Measurements from ENCODE around the gene RNMT.
"Not testable (repeated sequence)": the region's sequence is repeated elsewhere in the genome, so short reads cannot be mapped to it uniquely, and the experiment has no call there.

Gene RNMT

GRCh38 chr18:13730481-13730880 lies 4.0 kb downstream of the RNMT start:
- ChIA-PET POLR2A (no interaction called here), CTCF (no interaction called here)
- no peak for DNase-seq (ENCODE audit: low read depth, low spot score)
- no peak overlapping the region for H3K4me3 ChIP-seq (ENCODE audit: low read depth, low read length)
- TF ChIP-seq, protein P1, sequence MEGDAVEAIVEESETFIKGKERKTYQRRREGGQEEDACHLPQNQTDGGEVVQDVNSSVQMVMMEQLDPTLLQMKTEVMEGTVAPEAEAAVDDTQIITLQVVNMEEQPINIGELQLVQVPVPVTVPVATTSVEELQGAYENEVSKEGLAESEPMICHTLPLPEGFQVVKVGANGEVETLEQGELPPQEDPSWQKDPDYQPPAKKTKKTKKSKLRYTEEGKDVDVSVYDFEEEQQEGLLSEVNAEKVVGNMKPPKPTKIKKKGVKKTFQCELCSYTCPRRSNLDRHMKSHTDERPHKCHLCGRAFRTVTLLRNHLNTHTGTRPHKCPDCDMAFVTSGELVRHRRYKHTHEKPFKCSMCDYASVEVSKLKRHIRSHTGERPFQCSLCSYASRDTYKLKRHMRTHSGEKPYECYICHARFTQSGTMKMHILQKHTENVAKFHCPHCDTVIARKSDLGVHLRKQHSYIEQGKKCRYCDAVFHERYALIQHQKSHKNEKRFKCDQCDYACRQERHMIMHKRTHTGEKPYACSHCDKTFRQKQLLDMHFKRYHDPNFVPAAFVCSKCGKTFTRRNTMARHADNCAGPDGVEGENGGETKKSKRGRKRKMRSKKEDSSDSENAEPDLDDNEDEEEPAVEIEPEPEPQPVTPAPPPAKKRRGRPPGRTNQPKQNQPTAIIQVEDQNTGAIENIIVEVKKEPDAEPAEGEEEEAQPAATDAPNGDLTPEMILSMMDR (IDR thresholded peaks at IDR 0.05; ENCODE audit: insufficient read depth, low read length, missing control alignments), result no peak

DNA sequence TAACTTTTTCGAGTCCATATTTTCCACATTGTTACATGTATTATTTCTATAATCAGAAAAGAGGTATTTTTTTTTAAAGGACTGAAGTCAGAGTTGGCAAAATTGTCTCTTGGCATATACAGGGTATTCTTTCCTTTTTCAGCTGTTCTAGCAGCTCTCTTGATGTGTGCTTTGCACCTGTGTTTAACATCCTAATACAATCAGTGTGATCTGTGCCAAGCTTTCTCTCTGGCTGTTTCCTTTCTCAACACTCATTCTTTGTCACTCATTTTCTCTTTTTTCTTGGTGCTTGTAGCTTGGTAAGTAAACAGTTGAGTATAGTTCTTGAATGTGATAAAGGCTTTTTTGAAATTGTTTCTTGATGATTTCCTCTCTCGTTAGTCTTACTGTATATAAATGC lies 9.2 kb downstream of the RNMT start:
- no peak overlapping the region for H3K4me3 ChIP-seq (ENCODE audit: low read depth, low read length)
- ChIA-PET CTCF (no interaction called here), POLR2A (interaction anchor here (1.3 kb wide), 1 partner anchor 9 kb away, joined by 5 read pairs; the partner anchor contains the start of genes FAM210A and RNMT)
- no peak for DNase-seq (ENCODE audit: low read depth, low spot score)
- TF ChIP-seq, protein P1 (IDR thresholded peaks at IDR 0.05; ENCODE audit: insufficient read depth, low read length, missing control alignments), result no peak

GRCh38 chr18:13745696-13746095 lies 19.2 kb downstream of the RNMT start:
- TF ChIP-seq, protein P1 (IDR thresholded peaks at IDR 0.05; ENCODE audit: insufficient read depth, low read length, missing control alignments), result no peak
- CTCF ChIA-PET, result interaction anchor here (1.3 kb wide), 1 partner anchor 19 kb away, joined by 3 read pairs; the partner anchor contains the start of genes FAM210A and RNMT
- DNase-seq (ENCODE audit: low read depth, low spot score), result no peak
- POLR2A ChIA-PET, result no interaction called here
- no peak overlapping the region for H3K4me3 ChIP-seq (ENCODE audit: low read depth, low read length)

DNA sequence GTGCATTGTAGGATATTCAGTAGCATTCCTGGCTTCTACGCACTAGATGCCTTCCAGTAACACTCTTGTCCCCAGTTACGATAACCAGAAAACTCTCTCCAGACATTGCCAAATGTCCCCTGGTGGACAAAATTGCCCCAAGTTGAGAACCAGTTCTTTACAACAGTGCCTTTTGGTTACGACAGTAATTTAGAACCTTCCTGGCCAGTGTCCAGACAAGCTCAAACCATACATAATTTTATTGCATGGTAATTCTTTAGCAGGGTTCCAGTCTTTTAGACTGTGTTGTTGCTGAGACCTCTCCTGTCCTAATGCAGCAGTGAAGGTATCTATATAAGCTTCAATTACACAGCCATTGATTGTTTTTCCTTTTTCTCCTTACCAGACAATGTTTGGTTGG lies 20.2 kb downstream of the RNMT start:
- CTCF ChIA-PET, result interaction anchor here (1.3 kb wide), 1 partner anchor 20 kb away, joined by 3 read pairs; the partner anchor contains the start of genes FAM210A and RNMT
- DNase-seq (ENCODE audit: low read depth, low spot score), result no peak
- POLR2A ChIA-PET, result no interaction called here
- TF ChIP-seq, protein P1 (IDR thresholded peaks at IDR 0.05; ENCODE audit: insufficient read depth, low read length, missing control alignments), result no peak
- H3K4me3 ChIP-seq (ENCODE audit: low read depth, low read length), result no peak overlapping the region

- H3K4me3 ChIP-seq (ENCODE audit: low read depth, low read length); CTCF ChIA-PET; DNase-seq (ENCODE audit: low read depth, low spot score); POLR2A ChIA-PET: not testable (repeated sequence)
Measured at GRCh38 chr18:13751599-13751998, 25.1 kb downstream of the RNMT start.

DNA sequence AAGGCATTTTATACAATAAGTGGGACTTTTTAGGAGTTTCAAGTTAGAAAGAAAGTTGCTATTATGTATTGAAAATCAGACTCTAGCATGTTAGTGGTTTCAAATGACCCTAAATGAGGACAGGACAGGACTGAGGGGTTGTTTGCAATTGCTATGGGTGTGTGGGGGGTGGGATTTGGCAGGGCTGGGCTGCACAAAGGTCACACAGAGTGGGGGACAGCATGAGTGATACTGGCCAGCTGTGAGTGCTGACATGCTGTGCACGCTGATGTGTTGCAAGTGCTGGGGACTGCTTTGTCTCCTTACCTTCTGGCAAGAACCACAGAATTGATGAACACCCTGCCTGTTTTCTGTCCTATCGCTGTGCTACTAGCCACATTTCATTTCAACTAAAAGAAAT lies 29.8 kb downstream of the RNMT start:
- CTCF ChIA-PET, result interaction anchor here (1.2 kb wide), 1 partner anchor 19 kb away, joined by 3 read pairs; no protein-coding TSS in a partner anchor
- no peak overlapping the region for H3K4me3 ChIP-seq (ENCODE audit: low read depth, low read length)
- POLR2A ChIA-PET, result no interaction called here
- TF ChIP-seq, protein P1 (IDR thresholded peaks at IDR 0.05; ENCODE audit: insufficient read depth, low read length, missing control alignments), result no peak
- no peak for DNase-seq (ENCODE audit: low read depth, low spot score)

- TF ChIP-seq, protein P1 (IDR thresholded peaks at IDR 0.05; ENCODE audit: insufficient read depth, low read length, missing control alignments), result no peak
- DNase-seq (ENCODE audit: low read depth, low spot score), result no peak
- POLR2A ChIA-PET, result no interaction called here
Measured at GRCh38 chr18:13756671-13757070, 30.2 kb downstream of the RNMT start.

More at GRCh38 chr18:13756671-13757070, 30.2 kb downstream of the RNMT start:
- CTCF ChIA-PET, result interaction anchor here (1.2 kb wide), 1 partner anchor 19 kb away, joined by 3 read pairs; no protein-coding TSS in a partner anchor
- no peak overlapping the region for H3K4me3 ChIP-seq (ENCODE audit: low read depth, low read length)
